Measurements from ENCODE around the gene GRM2.

GRM2 gene

GRCh38 chr3:51708216-51708845, 1.5 kb downstream of the GRM2 start:
- TF ChIP-seq, protein P1, sequence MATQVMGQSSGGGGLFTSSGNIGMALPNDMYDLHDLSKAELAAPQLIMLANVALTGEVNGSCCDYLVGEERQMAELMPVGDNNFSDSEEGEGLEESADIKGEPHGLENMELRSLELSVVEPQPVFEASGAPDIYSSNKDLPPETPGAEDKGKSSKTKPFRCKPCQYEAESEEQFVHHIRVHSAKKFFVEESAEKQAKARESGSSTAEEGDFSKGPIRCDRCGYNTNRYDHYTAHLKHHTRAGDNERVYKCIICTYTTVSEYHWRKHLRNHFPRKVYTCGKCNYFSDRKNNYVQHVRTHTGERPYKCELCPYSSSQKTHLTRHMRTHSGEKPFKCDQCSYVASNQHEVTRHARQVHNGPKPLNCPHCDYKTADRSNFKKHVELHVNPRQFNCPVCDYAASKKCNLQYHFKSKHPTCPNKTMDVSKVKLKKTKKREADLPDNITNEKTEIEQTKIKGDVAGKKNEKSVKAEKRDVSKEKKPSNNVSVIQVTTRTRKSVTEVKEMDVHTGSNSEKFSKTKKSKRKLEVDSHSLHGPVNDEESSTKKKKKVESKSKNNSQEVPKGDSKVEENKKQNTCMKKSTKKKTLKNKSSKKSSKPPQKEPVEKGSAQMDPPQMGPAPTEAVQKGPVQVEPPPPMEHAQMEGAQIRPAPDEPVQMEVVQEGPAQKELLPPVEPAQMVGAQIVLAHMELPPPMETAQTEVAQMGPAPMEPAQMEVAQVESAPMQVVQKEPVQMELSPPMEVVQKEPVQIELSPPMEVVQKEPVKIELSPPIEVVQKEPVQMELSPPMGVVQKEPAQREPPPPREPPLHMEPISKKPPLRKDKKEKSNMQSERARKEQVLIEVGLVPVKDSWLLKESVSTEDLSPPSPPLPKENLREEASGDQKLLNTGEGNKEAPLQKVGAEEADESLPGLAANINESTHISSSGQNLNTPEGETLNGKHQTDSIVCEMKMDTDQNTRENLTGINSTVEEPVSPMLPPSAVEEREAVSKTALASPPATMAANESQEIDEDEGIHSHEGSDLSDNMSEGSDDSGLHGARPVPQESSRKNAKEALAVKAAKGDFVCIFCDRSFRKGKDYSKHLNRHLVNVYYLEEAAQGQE (IDR thresholded peaks at IDR 0.05; ENCODE audit: insufficient read depth in 1 of 2, low read depth in 2 of 2, low read length in 2 of 2): no peak
- TF ChIP-seq FOXP2 (optimal IDR thresholded peaks at IDR 0.05; ENCODE audit: borderline replicate concordance, extremely low read depth, extremely low read length, insufficient read depth) (no peak), POLR2AphosphoS5 (IDR thresholded peaks at IDR 0.05; ENCODE audit: low read depth, low read length) (no peak), TAF1 (IDR thresholded peaks at IDR 0.05; ENCODE audit: borderline replicate concordance, insufficient read depth, low read length) (no peak), SIN3A (IDR thresholded peaks at IDR 0.05; ENCODE audit: borderline replicate concordance, insufficient read depth, low read length) (no peak)

- TF ChIP-seq, protein P1 (IDR thresholded peaks at IDR 0.05; ENCODE audit: insufficient read depth in 1 of 2, low read depth in 2 of 2, low read length in 2 of 2): no peak
- TF ChIP-seq SIN3A (IDR thresholded peaks at IDR 0.05; ENCODE audit: borderline replicate concordance, insufficient read depth, low read length) (no peak), TAF1 (IDR thresholded peaks at IDR 0.05; ENCODE audit: borderline replicate concordance, insufficient read depth, low read length) (no peak), POLR2AphosphoS5 (IDR thresholded peaks at IDR 0.05; ENCODE audit: low read depth, low read length) (no peak), FOXP2 (optimal IDR thresholded peaks at IDR 0.05; ENCODE audit: borderline replicate concordance, extremely low read depth, extremely low read length, insufficient read depth) (no peak)
These were observed 2.1 kb downstream of the GRM2 start for GRCh38 chr3:51709004-51709420.

- TF ChIP-seq FOXP2 (optimal IDR thresholded peaks at IDR 0.05; ENCODE audit: borderline replicate concordance, extremely low read depth, extremely low read length, insufficient read depth): no peak
- no peak for TF ChIP-seq POLR2AphosphoS5 (IDR thresholded peaks at IDR 0.05; ENCODE audit: low read depth, low read length)
- TF ChIP-seq TAF1 (IDR thresholded peaks at IDR 0.05; ENCODE audit: borderline replicate concordance, insufficient read depth, low read length): no peak
- TF ChIP-seq, protein P1 (IDR thresholded peaks at IDR 0.05; ENCODE audit: insufficient read depth in 1 of 2, low read depth in 2 of 2, low read length in 2 of 2): no peak
- TF ChIP-seq SIN3A (IDR thresholded peaks at IDR 0.05; ENCODE audit: borderline replicate concordance, insufficient read depth, low read length): no peak
These were observed 2.8 kb downstream of the GRM2 start for GRCh38 chr3:51709675-51710074.

DNA sequence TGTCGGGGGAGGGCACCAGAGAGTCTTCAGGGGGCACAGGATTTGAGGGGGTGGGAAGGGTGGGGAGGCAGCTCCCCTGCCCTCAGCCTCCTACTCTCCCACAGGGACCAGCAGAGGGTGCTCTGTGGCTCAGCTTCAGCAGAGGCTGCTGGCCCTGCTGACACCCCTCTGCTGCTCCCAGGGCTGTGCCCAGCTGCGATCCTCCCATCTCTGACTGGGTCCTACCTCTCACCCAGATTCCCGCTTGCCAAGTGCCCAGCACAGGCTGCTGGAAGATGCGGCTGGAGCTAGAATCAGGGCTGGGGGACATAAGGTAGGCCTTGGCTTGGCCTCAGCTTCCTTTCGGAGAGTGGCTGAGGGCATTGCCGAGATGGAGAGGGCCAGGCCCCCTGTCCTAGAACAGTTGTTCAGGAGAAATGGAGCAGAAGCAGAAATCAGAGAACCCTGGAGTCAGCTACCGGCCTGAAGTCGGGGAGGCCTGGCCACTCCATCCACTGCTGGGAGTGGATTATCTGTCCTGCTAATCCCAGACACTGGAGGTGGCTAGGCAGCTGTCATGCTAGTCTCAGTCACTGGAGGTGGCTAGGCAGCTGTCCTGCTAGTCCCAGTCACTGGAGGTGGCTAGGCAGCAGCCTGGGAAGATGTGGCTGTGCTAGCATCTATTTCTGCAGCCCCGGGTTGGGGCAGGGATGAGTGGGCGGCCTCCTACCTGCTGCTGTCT, 3.9 kb downstream of the GRM2 start:
- TF ChIP-seq POLR2AphosphoS5 (IDR thresholded peaks at IDR 0.05; ENCODE audit: low read depth, low read length) (no peak), TAF1 (IDR thresholded peaks at IDR 0.05; ENCODE audit: borderline replicate concordance, insufficient read depth, low read length) (no peak), SIN3A (IDR thresholded peaks at IDR 0.05; ENCODE audit: borderline replicate concordance, insufficient read depth, low read length) (no peak), FOXP2 (optimal IDR thresholded peaks at IDR 0.05; ENCODE audit: borderline replicate concordance, extremely low read depth, extremely low read length, insufficient read depth) (no peak)
- TF ChIP-seq, protein P1 (IDR thresholded peaks at IDR 0.05; ENCODE audit: insufficient read depth in 1 of 2, low read depth in 2 of 2, low read length in 2 of 2): no peak

All from PFSK-1 (cell line).